KMS-11 (cell line): ENCODE measurements around the gene CHST12.
"Not testable (repeated sequence)": the region's sequence is repeated elsewhere in the genome, so short reads cannot be mapped to it uniquely, and the experiment has no call there.

Experiments
- H2AFZ ChIP-seq: fragments of 200-600 bp; sonication (generic); 2 replicates; pipeline ENCODE4 v1.6.1; 2016; ENCODE audit warnings: antibody characterized with exemption, mixed run types, low read depth
- H3K27ac ChIP-seq: fragments of 200-600 bp; sonication (generic); 2 replicates; pipeline ENCODE4 v1.6.1; 2016; ENCODE audit warnings: mild to moderate bottlenecking, mixed run types
- H3K27me3 ChIP-seq: fragments of 200-600 bp; sonication (generic); 2 replicates; pipeline ENCODE4 v1.6.1; 2017; ENCODE audit warnings: mild to moderate bottlenecking, low read depth, mixed run types, moderate library complexity; ENCODE audit not compliant: insufficient read depth
- H3K36me3 ChIP-seq: fragments of 200-600 bp; sonication (generic); 2 replicates; pipeline ENCODE4 v1.6.1; 2017; ENCODE audit warnings: mild to moderate bottlenecking, mixed run types; ENCODE audit not compliant: insufficient read depth
- H3K4me1 ChIP-seq: fragments of 200-600 bp; sonication (generic); 2 replicates; pipeline ENCODE4 v1.6.1; 2016; ENCODE audit warnings: mild to moderate bottlenecking, low read depth, mixed run types; ENCODE audit not compliant: poor library complexity, severe bottlenecking
- H3K4me2 ChIP-seq: fragments of 200-600 bp; sonication (generic); 2 replicates; pipeline ENCODE4 v1.7.0; 2016; ENCODE audit warnings: mild to moderate bottlenecking, mixed run types
- H3K4me3 ChIP-seq: fragments of 200-600 bp; sonication (generic); IDR thresholded peaks from 2 replicates; pipeline ENCODE4 v1.6.1; 2017; ENCODE audit warnings: low read depth, low read length, mixed read lengths; ENCODE audit not compliant: insufficient read depth
- H3K79me2 ChIP-seq: fragments of 200-600 bp; sonication (generic); 2 replicates; pipeline ENCODE4 v1.6.1; 2016; ENCODE audit warnings: low read depth, mixed run types; ENCODE audit not compliant: insufficient read depth
- H3K9ac ChIP-seq: fragments of 200-600 bp; sonication (generic); 2 replicates; pipeline ENCODE4 v1.6.1; 2016; ENCODE audit warnings: mild to moderate bottlenecking, mixed run types
- H4K20me1 ChIP-seq: fragments of 200-600 bp; sonication (generic); 2 replicates; pipeline ENCODE4 v1.6.1; 2016; ENCODE audit warnings: mild to moderate bottlenecking, mixed run types; ENCODE audit not compliant: insufficient read depth
- TF ChIP-seq, protein P1 (sequence below): fragments of 200-600 bp; sonication (generic); conservative IDR thresholded peaks from 2 replicates; pipeline ENCODE4 v1.6.1; 2017; ENCODE audit warnings: low read depth, mild to moderate bottlenecking, antibody characterized with exemption, low read length, moderate library complexity, mixed read lengths

Gene CHST12

DNA sequence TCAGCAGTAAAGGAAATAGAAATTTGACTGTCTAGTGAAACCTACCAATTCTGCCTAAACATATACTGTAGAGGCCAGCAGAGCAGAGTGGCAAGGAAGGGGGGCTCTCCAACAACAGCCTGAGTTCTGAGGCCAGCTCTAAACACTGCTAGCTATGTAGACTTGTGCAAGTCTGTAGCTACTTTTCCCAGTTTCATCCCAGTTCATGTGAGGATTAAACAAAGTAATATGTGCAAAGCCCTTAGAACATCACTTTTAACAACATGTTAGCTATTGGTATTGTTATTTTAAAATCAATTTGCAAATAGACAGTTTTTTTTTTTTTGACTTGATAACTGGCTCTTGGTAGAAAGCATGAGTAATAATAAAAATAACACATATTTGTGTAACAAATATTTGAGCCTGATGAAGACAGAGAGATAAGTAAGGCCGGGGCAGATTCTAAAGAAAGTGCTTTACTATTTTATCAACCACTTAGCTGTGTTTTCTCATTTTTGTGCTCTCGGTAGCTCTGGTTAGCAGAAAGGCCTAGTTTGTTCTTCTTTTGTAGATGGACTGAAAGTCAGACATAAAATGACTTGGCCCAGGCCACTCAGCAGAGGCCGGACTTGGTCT lies 9.3 kb downstream of the CHST12 start:
- peaks cover 37% of the 10 kb centered on the region for H3K4me1 ChIP-seq
- H3K4me3 ChIP-seq = no peak overlapping the region
- no peaks in the 10 kb centered on the region; the same call in 1 of the 2 replicates for H4K20me1 ChIP-seq
- H3K4me2 ChIP-seq = no peak overlapping the region
- peaks cover 95% of the 10 kb centered on the region for H3K79me2 ChIP-seq
- TF ChIP-seq, protein P1, sequence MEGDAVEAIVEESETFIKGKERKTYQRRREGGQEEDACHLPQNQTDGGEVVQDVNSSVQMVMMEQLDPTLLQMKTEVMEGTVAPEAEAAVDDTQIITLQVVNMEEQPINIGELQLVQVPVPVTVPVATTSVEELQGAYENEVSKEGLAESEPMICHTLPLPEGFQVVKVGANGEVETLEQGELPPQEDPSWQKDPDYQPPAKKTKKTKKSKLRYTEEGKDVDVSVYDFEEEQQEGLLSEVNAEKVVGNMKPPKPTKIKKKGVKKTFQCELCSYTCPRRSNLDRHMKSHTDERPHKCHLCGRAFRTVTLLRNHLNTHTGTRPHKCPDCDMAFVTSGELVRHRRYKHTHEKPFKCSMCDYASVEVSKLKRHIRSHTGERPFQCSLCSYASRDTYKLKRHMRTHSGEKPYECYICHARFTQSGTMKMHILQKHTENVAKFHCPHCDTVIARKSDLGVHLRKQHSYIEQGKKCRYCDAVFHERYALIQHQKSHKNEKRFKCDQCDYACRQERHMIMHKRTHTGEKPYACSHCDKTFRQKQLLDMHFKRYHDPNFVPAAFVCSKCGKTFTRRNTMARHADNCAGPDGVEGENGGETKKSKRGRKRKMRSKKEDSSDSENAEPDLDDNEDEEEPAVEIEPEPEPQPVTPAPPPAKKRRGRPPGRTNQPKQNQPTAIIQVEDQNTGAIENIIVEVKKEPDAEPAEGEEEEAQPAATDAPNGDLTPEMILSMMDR = no peak
- no peak overlapping the region for H3K27ac ChIP-seq
- H3K27me3 ChIP-seq = no peaks in the 10 kb centered on the region
- no peak overlapping the region for H2AFZ ChIP-seq
- H3K36me3 ChIP-seq = no peaks in the 10 kb centered on the region
- no peak overlapping the region for H3K9ac ChIP-seq

DNA sequence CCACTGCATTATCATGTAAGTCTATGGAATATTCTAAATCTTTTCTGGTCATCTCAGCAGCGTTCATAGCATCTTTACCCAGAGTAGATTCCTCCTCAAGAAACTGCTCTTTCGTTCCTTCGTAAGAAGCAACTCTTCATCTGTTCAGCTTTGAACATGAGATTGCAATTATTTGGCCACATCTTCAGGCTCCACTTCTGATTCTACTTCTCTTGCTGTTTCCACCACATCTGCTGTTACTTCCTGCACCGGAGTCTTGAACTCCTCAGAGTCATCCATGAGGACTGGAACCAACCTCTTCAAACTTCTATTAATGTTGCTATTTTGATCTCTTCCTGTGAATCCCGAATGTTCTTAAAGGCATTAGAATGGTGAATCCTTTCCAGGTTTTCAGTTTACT lies 12.7 kb downstream of the CHST12 start:
- H3K27ac ChIP-seq = no peak overlapping the region
- no peak overlapping the region for H2AFZ ChIP-seq
- H3K36me3 ChIP-seq = no peaks in the 10 kb centered on the region
- TF ChIP-seq, protein P1 = no peak
- H4K20me1 ChIP-seq = no peaks in the 10 kb centered on the region; the same call in 1 of the 2 replicates
- no peaks in the 10 kb centered on the region for H3K27me3 ChIP-seq
- no peak overlapping the region for H3K4me2 ChIP-seq
- no peak overlapping the region for H3K4me3 ChIP-seq
- no peak overlapping the region for H3K9ac ChIP-seq
- peaks cover 19% of the 10 kb centered on the region for H3K4me1 ChIP-seq
- peaks cover 88% of the 10 kb centered on the region; the same call in 1 of the 2 replicates for H3K79me2 ChIP-seq

DNA sequence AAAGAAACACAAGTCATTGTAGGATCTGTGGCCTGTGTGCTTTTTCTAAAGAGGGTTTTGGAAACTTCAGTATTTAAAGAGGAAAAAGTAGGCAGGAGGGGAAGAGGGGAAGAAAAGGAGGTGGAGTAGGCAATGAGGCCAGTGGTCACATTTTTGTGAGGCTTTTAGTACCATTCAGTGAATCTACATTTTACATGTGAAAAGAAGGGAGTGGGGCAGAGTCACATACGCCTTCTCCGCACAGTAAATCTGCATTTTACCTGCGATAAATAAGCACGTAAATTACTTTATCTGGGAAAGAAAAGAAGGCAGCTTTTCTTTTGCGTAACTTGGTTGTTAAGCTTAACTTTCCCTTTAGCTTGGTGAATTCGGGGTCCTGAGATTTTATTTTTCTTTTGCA lies 13.2 kb downstream of the CHST12 start:
- no peaks in the 10 kb centered on the region for H3K27me3 ChIP-seq
- H3K9ac ChIP-seq = no peak overlapping the region
- H3K79me2 ChIP-seq = peaks cover 82% of the 10 kb centered on the region; the same call in 1 of the 2 replicates
- H3K36me3 ChIP-seq = no peaks in the 10 kb centered on the region
- peaks cover 16% of the 10 kb centered on the region for H3K4me1 ChIP-seq
- TF ChIP-seq, protein P1 = no peak
- H3K4me2 ChIP-seq = no peak overlapping the region
- H3K4me3 ChIP-seq = no peak overlapping the region
- no peak overlapping the region for H2AFZ ChIP-seq
- no peaks in the 10 kb centered on the region; the same call in 1 of the 2 replicates for H4K20me1 ChIP-seq
- H3K27ac ChIP-seq = no peak overlapping the region

DNA sequence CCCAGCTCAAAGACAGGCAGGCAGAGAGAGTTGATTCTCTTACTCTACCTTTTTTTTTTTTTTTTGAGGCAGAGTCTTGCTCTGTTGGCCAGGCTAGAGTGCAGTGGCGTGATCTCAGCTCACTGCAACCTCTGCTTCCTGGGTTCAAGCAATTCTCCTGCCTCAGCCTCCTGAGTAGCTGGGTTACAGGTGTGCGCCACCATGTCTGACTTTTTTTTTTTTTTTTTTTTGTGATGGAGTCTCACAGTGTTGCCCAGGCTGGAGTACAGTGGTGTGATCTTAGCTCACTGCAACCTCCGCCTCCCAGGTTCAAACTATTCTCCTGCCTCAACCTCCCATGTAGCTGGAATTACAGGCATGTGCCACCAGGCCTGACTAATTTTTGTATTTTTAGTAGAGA lies 13.8 kb downstream of the CHST12 start:
- H4K20me1 ChIP-seq, H3K36me3 ChIP-seq, H3K4me3 ChIP-seq, H3K4me2 ChIP-seq, H3K27me3 ChIP-seq, H3K27ac ChIP-seq, H3K9ac ChIP-seq, H2AFZ ChIP-seq: not testable (repeated sequence)
- Histone ChIP-seq H3K79me2 (peaks cover 77% of the 10 kb centered on the region; the same call in 1 of the 2 replicates), H3K4me1 (peaks cover 11% of the 10 kb centered on the region)

DNA sequence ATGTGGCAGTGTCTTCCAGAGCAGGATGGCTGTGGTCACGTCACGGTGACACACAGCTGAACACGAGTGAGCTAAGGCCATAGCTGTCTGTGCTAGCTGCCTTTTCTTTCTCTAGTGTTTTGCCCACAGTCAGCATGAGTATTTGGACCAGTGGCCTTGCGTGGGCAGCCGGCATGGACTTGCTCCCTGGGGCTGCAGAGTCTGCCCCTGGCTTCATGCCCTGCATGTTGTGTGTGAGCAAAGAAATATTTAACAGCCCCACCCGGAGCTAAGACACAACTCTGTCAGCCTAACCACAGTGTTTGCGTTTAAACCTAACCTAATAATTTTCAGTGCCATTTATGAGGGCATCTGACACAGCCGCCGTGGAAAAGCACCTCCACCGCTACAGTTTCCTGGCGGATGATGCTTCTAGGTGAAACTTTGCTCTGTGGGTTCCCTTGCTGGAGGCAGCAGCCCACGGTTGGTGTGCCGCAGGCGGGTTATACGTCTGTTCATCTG lies 14.6 kb downstream of the CHST12 start:
- H2AFZ ChIP-seq = no peak overlapping the region
- TF ChIP-seq, protein P1 = no peak
- no peak overlapping the region for H3K9ac ChIP-seq

More for the DNA sequence above, 14.6 kb downstream of the CHST12 start:
- H3K4me3 ChIP-seq = no peak overlapping the region
- H3K4me2 ChIP-seq = no peak overlapping the region
- H3K27ac ChIP-seq = no peak overlapping the region
- no peaks in the 10 kb centered on the region for H3K36me3 ChIP-seq
- H3K27me3 ChIP-seq = no peaks in the 10 kb centered on the region
- peaks cover 4% of the 10 kb centered on the region for H3K4me1 ChIP-seq
- H4K20me1 ChIP-seq = no peaks in the 10 kb centered on the region
- peaks cover 69% of the 10 kb centered on the region; the same call in 1 of the 2 replicates for H3K79me2 ChIP-seq
